K562 (cell line): ENCODE measurements around the gene PHF1. TPM values are rescaled to one million over a fixed set of nuclear protein-coding genes. Genes with fewer than 3 reads are reported as not detected.
A peak's percentile ranks its signal among the peaks of the same experiment; 100 is the strongest.

Source experiments
- ADNP ChIP-seq: fragments of 200-800 bp; sonication (Bioruptor generic); IDR thresholded peaks from 2 replicates; pipeline ENCODE4 v1.6.1; 2016; ENCODE audit warnings: missing genetic modification characterization, missing compliant biosample characterization
- ATF7 ChIP-seq: fragments of 450-650 bp; IDR thresholded peaks from 2 replicates; pipeline ENCODE4 v1.7.1; 2014; ENCODE audit warnings: mild to moderate bottlenecking, moderate library complexity
- CBFA2T2 ChIP-seq: fragments of 450-650 bp; conservative IDR thresholded peaks from 2 replicates; pipeline ENCODE4 v1.6.1; 2017; ENCODE audit warnings: mild to moderate bottlenecking
- COPS2 ChIP-seq: fragments of 450-650 bp; conservative IDR thresholded peaks from 2 replicates; pipeline ENCODE4 v1.6.1; 2016; ENCODE audit warnings: mild to moderate bottlenecking, moderate library complexity
- E2F5 ChIP-seq: sonication (generic); formaldehyde crosslinking; IDR thresholded peaks from 2 replicates; pipeline ENCODE4 v1.8.0; 2022; ENCODE audit warnings: mild to moderate bottlenecking, missing genetic modification reagents
- ELF2 ChIP-seq: fragments of 250-450 bp; sonication (Bioruptor Pico); IDR thresholded peaks from 2 replicates; pipeline ENCODE4 v1.5.0; 2021; ENCODE audit warnings: mild to moderate bottlenecking
- HMBOX1 ChIP-seq: sonication (generic); IDR thresholded peaks from 2 replicates; pipeline ENCODE4 v1.6.1; 2016
- JUNB ChIP-seq: fragments of 450-650 bp; formaldehyde crosslinking; conservative IDR thresholded peaks from 2 replicates; pipeline ENCODE4 v1.4.0; 2020; ENCODE audit warnings: mild to moderate bottlenecking
- NONO ChIP-seq, 2 experiments: fragments of 200-400 bp in 1 of 2; fragments of 450-650 bp in 1 of 2; formaldehyde crosslinking in 1 of 2; IDR thresholded peaks; 2 replicates each; pipeline ENCODE4 v1.6.1; 2017; ENCODE audit warnings: low read depth in 2 of 2, mild to moderate bottlenecking in 2 of 2, moderate library complexity in 2 of 2, low read length in 1 of 2
- NR2F6 ChIP-seq: fragments of 450-650 bp; formaldehyde crosslinking; IDR thresholded peaks from 2 replicates; pipeline ENCODE4 v1.4.0; 2020; ENCODE audit warnings: mild to moderate bottlenecking
- PHTF2 ChIP-seq: fragments of 250-450 bp; sonication (Bioruptor Pico); IDR thresholded peaks from 2 replicates; pipeline ENCODE4 v1.5.0; 2021; ENCODE audit warnings: mild to moderate bottlenecking
- POLR2B ChIP-seq: fragments of 450-650 bp; IDR thresholded peaks from 2 replicates; pipeline ENCODE4 v1.6.1; 2018; ENCODE audit warnings: low read depth; ENCODE audit not compliant: partially characterized antibody
- RBM17 ChIP-seq: fragments of 200-400 bp; formaldehyde crosslinking; IDR thresholded peaks from 2 replicates; pipeline ENCODE4 v1.6.1; 2017; ENCODE audit warnings: low read depth, mild to moderate bottlenecking, low read length, borderline replicate concordance
- RNF219 ChIP-seq: fragments of 250-450 bp; sonication (Bioruptor Pico); IDR thresholded peaks from 2 replicates; pipeline ENCODE4 v1.5.0; 2022; ENCODE audit warnings: mild to moderate bottlenecking
- SAFB2 ChIP-seq: fragments of 200-400 bp; formaldehyde crosslinking; IDR thresholded peaks from 2 replicates; pipeline ENCODE4 v1.6.1; 2018; ENCODE audit warnings: borderline replicate concordance, low read length, low read depth, moderate library complexity; ENCODE audit not compliant: severe bottlenecking
- SIX5 ChIP-seq, 2 experiments: IDR thresholded peaks; 2 replicates each; pipeline ENCODE4 v1.6.1; 2011; ENCODE audit warnings: low read length in 2 of 2, borderline replicate concordance in 1 of 2, low read depth in 1 of 2, mild to moderate bottlenecking in 1 of 2, moderate library complexity in 1 of 2; ENCODE audit not compliant: insufficient read depth in 1 of 2
- TBP ChIP-seq: optimal IDR thresholded peaks from 2 replicates; pipeline ENCODE3; 2011; ENCODE audit warnings: low read depth, low read length, improper control_type of control experiment
- TCF7 ChIP-seq: sonication (generic); IDR thresholded peaks from 2 replicates; pipeline ENCODE4 v1.6.1; 2016; ENCODE audit warnings: antibody characterized with exemption, borderline replicate concordance
- THRAP3 ChIP-seq: fragments of 450-650 bp; IDR thresholded peaks from 2 replicates; pipeline ENCODE4 v1.6.1; 2016; ENCODE audit warnings: mild to moderate bottlenecking, inconsistent platforms, borderline replicate concordance
- TRIM28 ChIP-seq: fragments of 450-650 bp; IDR thresholded peaks from 2 replicates; pipeline ENCODE4 v1.6.1; 2017
- ZBTB5 ChIP-seq: fragments of 450-650 bp; IDR thresholded peaks from 2 replicates; pipeline ENCODE4 v1.6.1; 2017; ENCODE audit warnings: antibody characterized with exemption
- ZNF384 ChIP-seq: IDR thresholded peaks from 2 replicates; pipeline ENCODE4 v1.6.1; 2012; ENCODE audit warnings: low read depth, low read length, improper control_type of control experiment
- ZNF444 ChIP-seq: fragments of 250-450 bp; sonication (Bioruptor Pico); IDR thresholded peaks from 2 replicates; pipeline ENCODE4 v1.4.0; 2020; ENCODE audit warnings: mild to moderate bottlenecking, moderate library complexity
- ZSCAN29 ChIP-seq: fragments of 450-650 bp; IDR thresholded peaks from 2 replicates; pipeline ENCODE4 v1.6.1; 2017
- polyA plus RNA-seq, 8 experiments: library from polyadenylated mRNA; depleted of rRNA in 4 of 8; stranded (reverse) in 5 of 8; unstranded in 3 of 8; fragments of >200 nt; fragmentation: Nextera tagmentation in 2 of 8; fragmentation: Illumina TruSeq in 1 of 8; extraction: Ambion mirVana in 2 of 8; extraction: Trizol in 1 of 8; gene quantifications; 2 replicates each; pipeline versions ENCODE4 v1.2.1 to v1.2.3, GENCODE V29; 2011 to 2014; ENCODE audit warnings: inconsistent platforms in 1 of 8, missing spikeins in 1 of 8
- total RNA-seq, 7 experiments: library from RNA; depleted of rRNA in 6 of 7; stranded (reverse); fragments of >200 nt in 6 of 7; fragmentation: Illumina TruSeq in 2 of 7; extraction: Trizol in 2 of 7; gene quantifications; 2 replicates each; pipeline versions ENCODE4 v1.2.1 to v1.2.3, GENCODE V29; 2011 to 2021; ENCODE audit warnings: low replicate concordance in 1 of 7

The PHF1 gene
- total and polyA plus RNA-seq, 9 of the 15 experiments (the other 6 are each of a cell fraction or from before 2014, with no cell fraction given) = 3.7 to 64.2 (median 33.7) TPM

GRCh38 chr6:33428224-33428965, 17.6 kb downstream of the PHF1 start (continued):
- TF ChIP-seq ZBTB5 = no peak
- peak; percentile 99; the same call in 1 of the 2 replicates for TF ChIP-seq E2F5
- no peak for TF ChIP-seq POLR2B
- no peak for TF ChIP-seq COPS2
- TF ChIP-seq NONO (IDR thresholded peaks at IDR 0.05; ENCODE audit: low read depth in 2 of 2, low read length in 1 of 2) = no peak
- TF ChIP-seq PHTF2 = no peak
- peak; percentile 54 for TF ChIP-seq CBFA2T2
- TF ChIP-seq SAFB2 = no peak
- no peak for TF ChIP-seq HMBOX1
- no peak for TF ChIP-seq JUNB (CRISPR knock-in tag)
- no peak for TF ChIP-seq TRIM28
- no peak for TF ChIP-seq ELF2 (CRISPR knock-in tag)
- TF ChIP-seq RNF219 (CRISPR knock-in tag) = no peak
- TF ChIP-seq TCF7 = peak; percentile 17; the same call in 1 of the 2 replicates
- TF ChIP-seq ATF7 = peak; percentile 17; the same call in 1 of the 2 replicates
- TF ChIP-seq SIX5 (IDR thresholded peaks at IDR 0.05; ENCODE audit: borderline replicate concordance in 1 of 2, insufficient read depth in 1 of 2, low read depth in 1 of 2, low read length in 2 of 2) = no peak
- peak; percentile 69; the same call in 1 of the 2 replicates for TF ChIP-seq THRAP3
- no peak for TF ChIP-seq NR2F6 (CRISPR knock-in tag)
- TF ChIP-seq TBP = no peak
- no peak for TF ChIP-seq RBM17
- 0 out of 2 replicates have a peak, but pooled peaks have one; percentile 21 for TF ChIP-seq ZSCAN29
- no peak for TF ChIP-seq ZNF384
- no peak for TF ChIP-seq ZNF444 (CRISPR knock-in tag)
- TF ChIP-seq ADNP (tag) = no peak
